ENCODE results near the gene PRMT3. TPM values are rescaled to one million over a fixed set of nuclear protein-coding genes. Genes with fewer than 3 reads are reported as not detected.
"Not testable (repeated sequence)": the region's sequence is repeated elsewhere in the genome, so short reads cannot be mapped to it uniquely, and the experiment has no call there.

The PRMT3 gene
- total RNA-seq, 2 experiments from 2014 or later, result 15.8 to 16.2 TPM

DNA sequence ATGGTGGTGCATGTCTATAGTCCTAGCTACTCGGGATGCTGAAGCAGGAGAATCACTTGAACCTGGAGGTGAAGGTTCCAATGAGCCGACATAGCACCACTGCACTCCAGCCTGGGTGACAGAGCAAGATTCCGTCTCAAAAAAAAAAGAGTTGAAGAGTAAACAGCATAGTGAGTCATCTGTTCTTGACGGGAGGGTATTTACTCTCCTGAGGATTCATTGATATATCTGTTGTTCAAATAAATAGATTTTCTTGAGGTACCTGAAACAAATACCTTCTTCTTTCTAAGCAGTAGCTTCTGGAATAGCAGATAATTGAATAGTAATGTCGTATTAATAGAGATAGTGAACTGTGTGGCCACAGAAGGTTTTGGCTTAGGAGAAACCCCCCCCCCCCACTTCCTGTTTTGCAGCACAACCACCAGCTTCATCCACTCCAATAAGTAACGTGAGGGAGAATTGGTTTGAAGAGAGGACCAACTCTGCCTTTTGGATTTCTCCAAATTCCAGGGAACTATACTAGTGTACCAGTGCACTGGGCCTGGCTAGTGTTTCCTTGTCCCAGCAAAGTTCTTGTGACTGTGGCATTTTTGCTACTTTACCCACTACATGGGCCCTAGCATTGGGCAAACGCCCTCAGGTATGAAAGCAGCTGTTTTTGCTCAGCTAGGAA lies 90.0 kb downstream of the PRMT3 start:
- ATAC-seq (ENCODE audit: low read depth), result no peak
- peaks cover 27% of the 10 kb centered on the region for H3K36me3 Mint-ChIP-seq
- H3K9me3 Mint-ChIP-seq, result no peaks in the 10 kb centered on the region
- no peak overlapping the region for H3K4me3 Mint-ChIP-seq
- POLR2A ChIA-PET, result no interaction called here
- no peaks in the 10 kb centered on the region for H3K27me3 Mint-ChIP-seq
- peaks cover 5% of the 10 kb centered on the region for H3K4me1 Mint-ChIP-seq
- DNase-seq, result no peak
- no peak overlapping the region for H3K27ac Mint-ChIP-seq

DNA sequence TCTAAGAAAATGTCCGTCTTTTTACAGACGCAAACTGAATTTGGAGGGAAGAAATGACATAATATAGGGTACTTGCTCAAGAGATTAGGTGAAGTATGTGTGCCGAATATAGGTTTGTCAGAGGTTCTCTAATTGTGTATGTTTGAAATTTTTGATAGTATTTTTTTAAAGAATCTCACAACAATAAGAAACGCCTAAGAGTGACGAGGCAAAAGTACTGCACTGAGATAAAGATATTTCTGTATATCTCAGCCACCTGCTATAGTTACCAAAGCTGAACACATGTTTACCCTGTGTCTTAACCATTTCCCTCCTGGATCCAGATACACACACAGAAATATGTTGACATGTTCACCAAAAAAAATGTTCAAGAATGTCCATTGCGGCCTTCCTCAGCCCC lies 92.0 kb downstream of the PRMT3 start:
- peaks cover 27% of the 10 kb centered on the region for H3K36me3 Mint-ChIP-seq
- ATAC-seq (ENCODE audit: low read depth), result no peak
- peaks cover 5% of the 10 kb centered on the region for H3K4me1 Mint-ChIP-seq
- no peaks in the 10 kb centered on the region for H3K27me3 Mint-ChIP-seq
- DNase-seq, result no peak
- POLR2A ChIA-PET, result no interaction called here
- no peak overlapping the region for H3K4me3 Mint-ChIP-seq
- peaks cover 2% of the 10 kb centered on the region for H3K9me3 Mint-ChIP-seq
- no peak overlapping the region for H3K27ac Mint-ChIP-seq

DNA sequence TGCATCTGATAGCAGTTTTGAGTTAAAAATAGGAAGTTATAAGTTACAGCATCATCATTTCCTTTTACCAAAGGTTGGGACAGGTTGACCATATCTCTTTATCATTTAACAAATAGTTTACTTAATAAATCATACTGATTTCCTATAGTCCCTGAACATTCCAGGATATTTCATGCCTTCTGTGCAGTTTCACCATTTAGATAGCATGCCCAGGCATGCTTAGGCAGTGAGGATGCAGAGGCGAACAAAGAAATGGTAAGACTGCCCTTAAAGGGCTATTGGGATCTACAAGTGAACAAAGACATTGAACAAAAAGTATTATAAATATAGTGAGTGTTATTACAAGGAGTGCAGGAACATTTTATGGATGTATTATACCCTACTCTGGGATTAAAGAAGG lies 96.4 kb downstream of the PRMT3 start:
- Mint-ChIP-seq H3K4me3 (no peak overlapping the region), H3K4me1 (no peaks in the 10 kb centered on the region), H3K9me3 (peaks cover 2% of the 10 kb centered on the region), H3K27me3 (no peaks in the 10 kb centered on the region), H3K36me3 (peaks cover 27% of the 10 kb centered on the region), H3K27ac (no peak overlapping the region)
- DNase-seq (no peak), ATAC-seq (ENCODE audit: low read depth) (no peak)
- POLR2A ChIA-PET, result no interaction called here

DNA sequence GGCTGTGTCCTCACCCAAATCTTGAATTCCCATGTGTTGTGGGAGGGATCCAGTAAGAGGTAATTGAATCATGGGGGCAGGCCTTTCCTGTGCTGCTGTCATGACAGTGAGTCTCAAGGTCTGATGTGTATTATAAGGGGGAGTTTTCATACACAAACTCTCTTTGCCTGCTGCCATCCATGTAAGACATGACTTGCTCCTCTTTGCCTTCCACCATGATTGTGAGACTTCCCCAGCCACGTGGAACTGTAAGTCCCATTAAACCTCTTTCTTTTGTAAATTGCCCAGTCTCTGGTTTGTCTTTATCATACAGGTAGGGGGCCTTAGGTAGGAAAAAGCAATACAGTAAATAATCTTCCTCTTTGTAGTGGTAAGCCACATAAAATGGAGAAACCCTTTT lies 96.9 kb downstream of the PRMT3 start:
- DNase-seq; H3K4me1 Mint-ChIP-seq; H3K9me3 Mint-ChIP-seq; ATAC-seq (ENCODE audit: low read depth); POLR2A ChIA-PET; H3K4me3 Mint-ChIP-seq; H3K27me3 Mint-ChIP-seq; H3K27ac Mint-ChIP-seq: not testable (repeated sequence)
- H3K36me3 Mint-ChIP-seq, result peaks cover 27% of the 10 kb centered on the region

- Mint-ChIP-seq H3K27me3 (no peaks in the 10 kb centered on the region), H3K4me1 (no peaks in the 10 kb centered on the region), H3K36me3 (peaks cover 18% of the 10 kb centered on the region), H3K27ac (no peak overlapping the region), H3K4me3 (no peak overlapping the region), H3K9me3 (peaks cover 2% of the 10 kb centered on the region)
- DNase-seq (no peak), ATAC-seq (ENCODE audit: low read depth) (no peak)
- POLR2A ChIA-PET, result no interaction called here
These were observed 100.8 kb downstream of the PRMT3 start for GRCh38 chr11:20488352-20488751.

GRCh38 chr11:20489948-20490347 lies 102.4 kb downstream of the PRMT3 start:
- Mint-ChIP-seq H3K4me3 (no peak overlapping the region), H3K27ac (no peak overlapping the region), H3K4me1 (no peaks in the 10 kb centered on the region), H3K36me3 (peaks cover 12% of the 10 kb centered on the region), H3K9me3 (no peaks in the 10 kb centered on the region), H3K27me3 (no peaks in the 10 kb centered on the region)
- no peak for DNase-seq
- ATAC-seq (ENCODE audit: low read depth), result no peak
- POLR2A ChIA-PET, result no interaction called here

DNA sequence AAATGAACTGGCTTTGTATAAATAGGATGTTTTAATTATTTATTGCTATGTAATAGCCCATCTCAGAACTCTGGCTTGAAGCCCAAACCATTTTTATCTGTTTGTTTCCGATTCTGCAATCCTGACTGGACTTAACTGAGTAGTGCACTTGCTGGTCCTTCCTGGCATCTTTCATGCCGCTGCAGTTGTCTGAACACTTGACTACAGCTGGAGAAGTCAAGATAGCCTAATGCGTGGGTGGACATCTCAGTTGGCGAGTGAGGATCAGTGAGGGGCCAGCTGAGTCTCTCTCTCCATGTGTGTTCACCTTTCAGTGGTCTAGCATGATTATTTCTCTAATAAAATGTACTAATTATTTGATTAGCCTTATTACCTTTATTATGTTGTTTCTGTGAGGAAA lies 105.8 kb downstream of the PRMT3 start:
- peaks cover 24% of the 10 kb centered on the region for H3K36me3 Mint-ChIP-seq
- no peak overlapping the region for H3K4me3 Mint-ChIP-seq
- H3K9me3 Mint-ChIP-seq, result no peaks in the 10 kb centered on the region
- H3K4me1 Mint-ChIP-seq, result no peaks in the 10 kb centered on the region
- ATAC-seq (ENCODE audit: low read depth) (no peak), DNase-seq (no peak)
- no peaks in the 10 kb centered on the region for H3K27me3 Mint-ChIP-seq
- no peak overlapping the region for H3K27ac Mint-ChIP-seq
- POLR2A ChIA-PET, result no interaction called here

- POLR2A ChIA-PET, result no interaction called here
- peaks cover 26% of the 10 kb centered on the region for H3K36me3 Mint-ChIP-seq
- H3K27ac Mint-ChIP-seq, result no peak overlapping the region
- DNase-seq (no peak), ATAC-seq (ENCODE audit: low read depth) (no peak)
- no peaks in the 10 kb centered on the region for H3K27me3 Mint-ChIP-seq
- no peak overlapping the region for H3K4me3 Mint-ChIP-seq
- no peaks in the 10 kb centered on the region for H3K9me3 Mint-ChIP-seq
- H3K4me1 Mint-ChIP-seq, result peaks cover 2% of the 10 kb centered on the region
These were observed 109.7 kb downstream of the PRMT3 start for GRCh38 chr11:20497124-20497792.

DNA sequence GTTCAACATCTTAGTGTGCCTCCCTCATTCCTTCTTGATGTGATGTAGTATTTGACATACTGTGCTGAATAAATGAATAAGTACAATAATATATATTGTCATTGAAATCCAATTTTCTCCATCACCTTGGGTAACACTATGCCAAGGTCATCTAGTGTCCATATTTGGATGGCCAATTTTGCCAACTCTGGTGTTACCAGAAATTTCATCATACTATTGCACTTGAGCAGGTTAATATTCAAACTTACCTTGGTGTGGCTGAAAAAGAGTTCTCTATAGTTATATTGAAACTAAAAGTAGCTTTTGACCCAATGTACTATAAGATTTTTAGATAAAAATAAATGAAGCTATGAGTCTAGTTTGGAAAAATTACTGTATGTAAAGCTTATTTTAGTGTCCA lies 113.7 kb downstream of the PRMT3 start:
- POLR2A ChIA-PET, result no interaction called here
- no peak for DNase-seq

DNA sequence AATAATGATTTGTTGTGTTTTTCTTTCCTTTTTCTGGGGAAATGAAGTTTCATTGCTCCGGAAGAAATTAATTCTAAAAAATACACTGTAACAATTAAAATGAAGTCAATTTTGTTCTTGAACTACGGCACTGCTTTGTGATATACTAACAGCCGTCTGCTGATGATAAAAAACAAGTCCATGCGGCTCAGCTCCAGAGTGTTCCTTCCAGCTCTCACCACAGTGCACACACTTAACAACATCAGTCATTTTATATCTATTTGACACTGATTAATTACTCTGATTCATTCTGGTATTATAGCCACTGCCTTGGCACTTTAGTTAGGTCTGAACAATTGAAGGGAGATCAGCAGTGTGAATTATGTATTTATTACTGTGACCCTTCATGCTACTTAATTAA lies 114.5 kb downstream of the PRMT3 start:
- Mint-ChIP-seq H3K4me3 (no peak overlapping the region), H3K9me3 (peaks cover 1% of the 10 kb centered on the region), H3K36me3 (peaks cover 24% of the 10 kb centered on the region), H3K27me3 (no peaks in the 10 kb centered on the region), H3K4me1 (peaks cover 2% of the 10 kb centered on the region), H3K27ac (no peak overlapping the region)
- no peak for ATAC-seq (ENCODE audit: low read depth)
- POLR2A ChIA-PET, result no interaction called here
- no peak for DNase-seq

More for the DNA sequence above, 113.7 kb downstream of the PRMT3 start:
- H3K27me3 Mint-ChIP-seq, result no peaks in the 10 kb centered on the region
- H3K27ac Mint-ChIP-seq, result no peak overlapping the region
- H3K4me1 Mint-ChIP-seq, result peaks cover 2% of the 10 kb centered on the region
- H3K36me3 Mint-ChIP-seq, result peaks cover 25% of the 10 kb centered on the region
- no peak for ATAC-seq (ENCODE audit: low read depth)
- H3K4me3 Mint-ChIP-seq, result no peak overlapping the region
- peaks cover 1% of the 10 kb centered on the region for H3K9me3 Mint-ChIP-seq

DNA sequence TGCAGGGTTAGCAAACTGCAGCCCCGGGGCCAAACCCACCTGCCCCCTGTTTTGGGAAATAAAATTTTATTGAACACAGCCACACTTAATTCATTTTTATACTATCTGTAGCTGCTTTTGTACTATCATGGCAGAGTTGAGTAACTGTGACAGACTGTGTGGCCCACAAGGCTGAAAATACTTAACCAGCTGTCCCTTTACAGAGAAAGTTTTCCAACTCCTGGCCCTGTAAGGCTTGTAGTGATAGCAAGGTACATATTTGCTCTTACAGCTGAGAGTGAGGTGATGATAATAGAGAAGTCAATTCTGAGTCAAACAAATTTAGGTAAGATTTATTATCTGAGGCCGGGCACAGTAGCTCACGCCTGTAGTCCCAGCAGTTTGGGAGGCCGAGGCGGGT lies 124.5 kb downstream of the PRMT3 start:
- H3K4me1 Mint-ChIP-seq, result no peaks in the 10 kb centered on the region
- H3K4me3 Mint-ChIP-seq, result no peak overlapping the region
- POLR2A ChIA-PET, result no interaction called here
- ATAC-seq (ENCODE audit: low read depth) (no peak), DNase-seq (no peak)
- no peaks in the 10 kb centered on the region for H3K27me3 Mint-ChIP-seq
- H3K36me3 Mint-ChIP-seq, result peaks cover 9% of the 10 kb centered on the region
- H3K27ac Mint-ChIP-seq, result no peak overlapping the region
- H3K9me3 Mint-ChIP-seq, result no peaks in the 10 kb centered on the region

DNA sequence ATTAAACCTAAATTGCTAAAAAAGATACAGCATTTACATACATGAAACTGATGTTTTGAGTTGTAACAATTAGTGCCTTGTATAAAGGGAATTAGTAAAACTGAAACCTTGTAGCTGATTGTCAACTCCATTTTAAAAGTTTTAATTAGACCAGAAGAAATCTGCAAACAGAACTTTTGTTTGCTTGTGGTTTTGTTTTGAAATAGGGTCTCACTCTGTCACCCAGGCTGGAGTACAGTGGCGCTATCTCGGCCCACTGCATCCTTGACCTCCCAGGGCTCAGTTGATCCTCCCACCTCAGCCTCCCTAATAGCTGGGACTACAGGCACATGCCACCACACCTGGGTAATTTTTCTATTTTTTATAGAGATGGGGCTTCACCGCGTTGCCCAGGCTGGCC lies 125.4 kb downstream of the PRMT3 start:
- H3K4me1 Mint-ChIP-seq, result no peaks in the 10 kb centered on the region
- peaks cover 4% of the 10 kb centered on the region for H3K36me3 Mint-ChIP-seq
- ATAC-seq (ENCODE audit: low read depth) (no peak), DNase-seq (no peak)
- no peak overlapping the region for H3K4me3 Mint-ChIP-seq
- H3K9me3 Mint-ChIP-seq, result no peaks in the 10 kb centered on the region
- POLR2A ChIA-PET, result no interaction called here
- H3K27ac Mint-ChIP-seq, result no peak overlapping the region
- H3K27me3 Mint-ChIP-seq, result no peaks in the 10 kb centered on the region

DNA sequence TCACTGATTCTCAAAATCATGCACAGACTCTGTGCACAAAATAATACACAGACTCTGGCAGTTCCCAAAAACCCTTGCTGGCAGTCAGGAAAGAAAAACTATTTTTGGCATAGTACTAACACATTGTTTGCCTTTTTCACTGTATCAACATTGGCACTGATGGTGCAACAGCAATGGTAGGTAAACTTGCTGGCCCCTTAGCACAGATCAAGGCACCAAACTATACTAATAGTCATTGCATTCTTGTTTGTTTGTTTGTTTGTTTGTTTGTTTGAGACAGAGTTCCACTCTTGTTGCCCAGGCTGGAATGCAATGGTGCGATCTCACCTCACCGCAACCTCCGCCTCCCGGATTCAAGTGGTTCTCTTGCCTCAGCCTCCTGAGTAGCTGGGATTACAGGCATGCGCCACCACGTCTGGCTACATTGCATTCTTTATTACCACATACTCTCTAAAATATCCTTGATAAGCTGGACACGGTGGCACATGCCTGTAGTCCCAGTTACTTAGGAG lies 130.9 kb downstream of the PRMT3 start:
- ATAC-seq (ENCODE audit: low read depth) (no peak), DNase-seq (no peak)
- Mint-ChIP-seq H3K4me1 (no peaks in the 10 kb centered on the region), H3K27me3 (no peaks in the 10 kb centered on the region), H3K27ac (no peak overlapping the region), H3K4me3 (no peak overlapping the region), H3K36me3 (no peaks in the 10 kb centered on the region), H3K9me3 (no peaks in the 10 kb centered on the region)
- POLR2A ChIA-PET, result no interaction called here

DNA sequence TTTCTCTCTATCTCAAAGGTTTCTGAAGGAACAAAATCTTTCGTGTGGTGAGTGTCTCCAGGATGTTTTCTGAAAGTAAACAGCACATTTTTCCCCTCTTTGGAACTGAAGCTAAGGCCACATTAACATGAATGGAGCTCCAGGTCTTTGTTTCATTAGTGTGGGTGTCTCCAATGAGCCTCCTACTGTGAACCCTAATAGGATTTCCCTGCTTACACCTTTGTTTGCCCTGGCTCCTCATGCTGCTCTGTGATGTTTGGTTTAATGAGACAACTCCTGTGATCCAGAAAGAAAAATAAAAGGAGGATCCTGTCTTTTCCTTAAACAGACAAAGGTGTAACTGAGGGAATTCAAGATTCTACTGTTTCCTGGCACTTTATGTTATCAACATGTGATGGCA lies 135.0 kb downstream of the PRMT3 start:
- H3K27ac Mint-ChIP-seq, result no peak overlapping the region
- no peaks in the 10 kb centered on the region for H3K4me1 Mint-ChIP-seq
- H3K9me3 Mint-ChIP-seq, result no peaks in the 10 kb centered on the region
- H3K36me3 Mint-ChIP-seq, result no peaks in the 10 kb centered on the region
- no peak for ATAC-seq (ENCODE audit: low read depth)
- POLR2A ChIA-PET, result no interaction called here
- peaks cover 2% of the 10 kb centered on the region for H3K27me3 Mint-ChIP-seq
- no peak for DNase-seq
- H3K4me3 Mint-ChIP-seq, result no peak overlapping the region
